A204.1 (cell line): Measurements from ENCODE around the gene GLS.

Experiments
- FAIRE-seq: peaks from 2 replicates; lab custom pipeline; 2012; peaks lifted over from hg19 to GRCh38; lab: Jason Lieb, UNC

GLS gene

DNA sequence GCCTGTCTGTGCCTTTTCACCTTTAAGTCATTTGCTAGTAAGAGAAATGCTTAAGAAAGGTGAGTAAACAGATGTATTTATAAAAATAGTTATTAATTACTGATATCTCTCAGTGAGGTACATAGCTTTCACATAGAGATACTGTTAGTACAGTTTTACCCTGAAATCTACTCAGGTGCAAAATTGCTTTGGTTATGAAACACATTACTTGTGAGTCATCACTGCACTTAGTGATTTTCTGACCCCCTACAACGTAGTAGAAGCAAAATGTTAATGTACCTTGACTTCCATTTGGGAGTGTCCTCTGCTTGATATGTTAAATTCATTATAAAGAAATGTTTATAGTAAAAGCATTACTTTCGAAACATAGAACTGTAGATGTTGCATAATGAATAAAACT is 6.5 kb downstream of the GLS start:
- no peak for FAIRE-seq

DNA sequence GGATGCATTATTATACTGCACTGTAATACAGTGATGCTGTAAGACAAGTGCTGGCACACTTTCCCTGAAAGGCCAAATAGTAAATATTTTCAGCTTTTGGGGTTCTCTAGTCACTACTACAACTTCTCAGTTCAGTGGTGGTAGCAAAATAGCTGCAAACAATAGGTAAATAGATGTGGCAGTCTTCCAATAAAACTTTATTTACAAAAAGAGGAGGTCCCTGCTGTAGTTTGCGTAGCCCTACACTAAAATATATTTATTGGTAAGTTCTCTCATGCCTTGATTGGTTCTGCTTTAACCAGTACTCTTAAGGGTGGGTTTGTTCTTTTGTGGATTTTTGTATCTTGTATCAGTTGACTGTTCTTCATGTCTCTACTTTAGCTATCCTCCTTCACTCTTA is 7.8 kb downstream of the GLS start:
- no peak for FAIRE-seq

DNA sequence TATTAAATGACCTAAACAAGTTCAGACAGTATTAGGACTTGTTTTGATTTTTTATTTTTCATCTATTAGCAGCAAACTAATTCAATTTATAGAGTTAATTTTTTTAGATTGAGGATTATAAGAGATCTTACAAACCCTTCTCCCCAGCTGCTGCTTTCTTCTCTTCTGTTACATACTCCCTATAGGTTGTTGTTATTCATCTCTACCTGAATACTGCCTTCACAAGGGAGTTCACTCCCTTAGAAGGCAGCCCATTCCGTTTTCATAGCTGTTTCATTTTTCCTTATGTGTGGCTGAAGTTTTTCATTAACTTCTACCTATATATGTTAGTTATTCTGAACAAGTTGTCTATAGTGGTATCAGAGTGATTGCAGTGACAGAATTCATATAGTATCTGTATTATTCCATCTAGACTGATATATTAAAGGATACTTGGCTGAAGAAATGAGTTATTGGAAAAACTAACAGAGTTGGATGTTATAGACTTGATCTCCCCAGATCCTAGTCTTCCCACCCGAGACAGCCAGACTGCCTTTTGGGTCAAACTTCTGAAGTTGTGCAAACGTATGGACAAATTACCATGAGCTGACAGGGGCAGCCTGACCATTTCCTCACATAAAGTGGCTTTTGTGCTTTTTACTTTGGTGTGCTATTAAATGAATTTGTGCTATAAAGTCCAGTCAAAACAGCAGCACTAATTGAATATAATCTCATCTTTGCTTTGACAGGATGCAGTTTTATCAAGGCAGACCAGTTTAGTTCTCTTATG is 8.7 kb downstream of the GLS start:
- no peak for FAIRE-seq

DNA sequence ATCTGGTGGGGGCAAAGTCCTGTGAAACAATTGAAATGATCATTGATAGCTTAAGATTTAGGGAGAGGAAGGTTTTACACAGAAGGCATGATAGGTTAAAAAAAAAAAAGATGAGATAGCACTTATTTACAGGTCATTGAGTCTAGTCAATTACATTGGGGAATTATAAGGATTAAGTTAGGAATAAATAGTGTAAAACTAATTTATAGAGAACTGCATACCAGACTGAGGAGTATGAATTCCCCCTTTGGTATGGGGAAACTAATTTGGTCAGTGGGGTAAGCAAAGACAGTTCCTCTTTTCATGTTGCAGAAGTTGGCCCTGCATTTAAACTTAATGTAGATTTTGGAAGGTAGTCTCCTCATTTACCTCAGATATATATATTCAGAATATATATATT is 10.8 kb downstream of the GLS start:
- FAIRE-seq, result no peak

DNA sequence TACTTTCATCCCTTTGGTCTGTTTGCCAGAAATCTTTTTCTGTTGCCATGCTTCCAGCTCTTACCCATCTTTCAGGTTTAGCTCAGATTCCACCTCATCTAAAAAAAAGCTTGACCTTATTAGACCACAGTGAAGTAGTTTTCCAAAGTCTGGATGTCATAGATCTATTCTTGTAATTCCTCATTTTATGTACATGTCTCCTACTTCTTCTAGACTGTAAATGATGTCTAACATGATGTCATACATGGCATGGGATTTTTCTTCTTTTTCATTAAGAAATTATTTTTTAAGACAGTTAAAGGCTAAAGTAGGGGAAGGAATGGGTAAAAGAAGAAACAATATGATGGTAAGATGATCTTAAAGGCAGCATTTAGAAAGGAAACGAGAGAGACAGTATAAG is 11.3 kb downstream of the GLS start:
- no peak for FAIRE-seq

DNA sequence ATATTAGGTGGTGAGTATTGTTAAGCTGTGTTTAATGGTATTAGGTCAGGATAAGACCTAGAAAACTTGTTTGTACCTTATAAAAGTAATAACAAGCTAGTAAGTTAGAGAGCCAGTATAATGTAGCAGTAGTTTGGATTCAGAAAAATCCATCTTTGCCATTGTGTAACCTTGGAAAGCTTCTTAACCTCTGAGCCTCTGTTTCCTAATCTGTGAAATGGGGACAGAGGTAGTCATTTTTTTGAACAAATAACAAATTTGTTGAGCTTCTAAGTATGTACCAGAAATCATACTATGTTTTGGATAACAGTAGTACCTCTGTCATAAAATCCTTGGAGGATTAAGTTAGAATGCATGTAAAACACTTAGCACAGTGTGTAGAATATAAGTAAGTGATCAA is 12.5 kb downstream of the GLS start:
- no peak for FAIRE-seq

DNA sequence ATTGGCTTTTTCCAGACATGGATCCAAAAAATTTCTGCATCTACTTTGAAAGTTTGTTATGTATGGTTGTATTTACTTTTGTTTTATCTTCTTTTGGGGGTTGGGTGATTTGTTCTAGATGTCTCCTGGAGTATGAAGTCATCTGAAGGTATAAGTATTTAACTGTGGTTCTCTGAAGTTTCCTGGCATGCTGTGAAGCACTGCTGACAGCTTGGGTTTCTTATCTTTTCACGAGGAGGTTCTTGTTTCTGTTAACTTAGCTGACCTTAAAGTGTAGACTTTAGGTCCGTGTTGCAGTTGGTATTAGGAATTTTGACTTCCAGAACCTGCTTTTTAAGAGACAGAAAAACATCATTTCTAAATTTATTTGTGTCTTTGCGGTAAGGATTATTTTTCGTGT is 15.9 kb downstream of the GLS start:
- no peak for FAIRE-seq

DNA sequence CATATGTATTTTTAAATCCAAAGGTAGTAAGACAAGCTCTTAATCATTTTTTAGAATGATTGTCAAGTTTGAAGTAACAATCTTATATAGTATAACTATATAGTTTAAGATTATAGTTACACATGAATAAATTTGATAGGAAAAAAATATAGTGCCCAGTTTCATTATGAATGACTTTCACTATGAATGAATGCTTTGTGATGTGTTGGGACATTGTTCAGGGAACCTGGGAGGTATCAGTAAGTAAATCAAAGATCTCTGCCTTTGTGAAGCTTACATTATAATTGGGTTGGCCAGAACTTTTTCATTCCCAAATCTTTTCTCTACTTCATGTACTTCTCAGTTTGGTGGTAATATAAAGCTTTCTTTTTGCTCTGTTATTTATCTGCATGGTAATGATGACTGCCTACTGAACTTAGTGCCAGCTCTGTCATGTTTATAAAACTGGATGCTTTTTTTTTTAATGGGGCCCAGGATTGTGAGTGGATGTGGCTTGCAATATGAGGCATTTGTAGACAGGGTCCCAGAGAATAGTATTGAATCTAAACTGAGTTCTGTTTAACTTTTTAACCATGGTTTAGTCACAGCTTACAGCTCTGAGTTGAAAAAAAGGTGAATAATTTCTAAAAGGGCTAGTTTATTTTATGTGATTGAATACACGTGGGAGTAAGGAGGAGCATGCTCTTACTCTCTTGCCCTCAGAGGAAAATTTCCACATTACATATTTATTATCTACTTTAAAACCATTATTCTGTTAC is 23.3 kb downstream of the GLS start:
- no peak for FAIRE-seq

DNA sequence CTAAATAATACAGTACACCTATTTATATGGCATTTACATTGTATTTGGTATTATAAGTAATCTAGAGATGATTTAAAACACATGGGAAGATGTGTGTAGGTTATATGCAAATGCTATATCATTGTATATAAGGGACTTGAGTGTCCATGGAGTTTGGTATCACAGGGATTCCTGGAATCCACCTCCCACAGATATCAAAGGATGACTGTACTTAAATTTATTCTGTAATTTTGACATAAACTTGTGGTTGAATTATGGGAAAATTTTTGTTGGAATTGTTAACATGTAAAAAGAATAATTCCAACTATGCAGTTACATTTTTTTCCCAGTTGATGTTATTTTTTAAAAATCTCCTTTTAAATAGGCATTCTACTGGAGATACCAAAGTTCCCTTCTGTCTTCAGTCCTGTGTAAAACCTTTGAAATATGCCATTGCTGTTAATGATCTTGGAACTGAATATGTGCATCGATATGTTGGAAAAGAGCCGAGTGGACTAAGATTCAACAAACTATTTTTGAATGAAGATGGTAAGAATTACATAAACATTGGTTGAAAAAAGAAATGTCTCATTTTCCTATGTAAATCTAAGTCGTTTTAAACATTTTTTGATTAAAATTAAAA is 24.1 kb downstream of the GLS start:
- peak; percentile 60 for FAIRE-seq

DNA sequence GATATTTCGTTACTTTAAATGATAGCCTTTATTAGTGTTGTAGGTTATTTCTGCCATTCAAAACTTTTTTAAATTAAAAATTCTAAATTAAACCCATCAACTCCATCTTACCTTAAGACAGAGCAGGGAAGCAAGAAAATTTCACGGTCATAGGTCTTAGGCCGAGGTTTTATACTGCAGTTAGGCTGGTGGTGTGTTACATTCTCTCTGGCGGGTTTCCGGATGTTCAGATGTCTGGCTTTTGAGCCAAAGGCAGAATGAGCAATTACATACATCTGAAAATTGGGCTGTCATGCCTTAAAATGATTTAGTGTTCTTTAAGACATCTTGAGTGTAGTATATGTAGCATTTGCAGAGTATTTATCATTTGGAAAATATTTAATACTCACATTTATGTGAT is 27.9 kb downstream of the GLS start:
- no peak for FAIRE-seq

DNA sequence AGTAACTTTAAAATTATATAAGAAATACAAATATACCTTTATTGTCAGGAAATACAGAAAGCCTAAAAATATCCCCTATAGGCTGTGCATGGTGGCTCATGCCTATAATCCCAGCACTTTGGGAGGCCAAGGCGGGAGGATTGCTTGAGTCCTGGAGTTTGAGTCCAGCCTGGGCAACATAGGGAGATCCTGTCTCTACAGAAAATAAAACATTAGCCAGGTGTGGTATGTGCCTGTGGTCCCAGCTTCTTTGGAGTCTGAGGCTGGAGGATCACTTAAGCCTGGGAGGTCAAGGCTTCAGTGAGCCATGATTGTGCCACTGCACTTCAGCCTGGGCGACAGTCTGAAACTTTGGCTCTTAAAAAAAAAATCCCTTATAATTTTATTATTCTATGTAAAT is 29.1 kb downstream of the GLS start:
- no peak for FAIRE-seq

DNA sequence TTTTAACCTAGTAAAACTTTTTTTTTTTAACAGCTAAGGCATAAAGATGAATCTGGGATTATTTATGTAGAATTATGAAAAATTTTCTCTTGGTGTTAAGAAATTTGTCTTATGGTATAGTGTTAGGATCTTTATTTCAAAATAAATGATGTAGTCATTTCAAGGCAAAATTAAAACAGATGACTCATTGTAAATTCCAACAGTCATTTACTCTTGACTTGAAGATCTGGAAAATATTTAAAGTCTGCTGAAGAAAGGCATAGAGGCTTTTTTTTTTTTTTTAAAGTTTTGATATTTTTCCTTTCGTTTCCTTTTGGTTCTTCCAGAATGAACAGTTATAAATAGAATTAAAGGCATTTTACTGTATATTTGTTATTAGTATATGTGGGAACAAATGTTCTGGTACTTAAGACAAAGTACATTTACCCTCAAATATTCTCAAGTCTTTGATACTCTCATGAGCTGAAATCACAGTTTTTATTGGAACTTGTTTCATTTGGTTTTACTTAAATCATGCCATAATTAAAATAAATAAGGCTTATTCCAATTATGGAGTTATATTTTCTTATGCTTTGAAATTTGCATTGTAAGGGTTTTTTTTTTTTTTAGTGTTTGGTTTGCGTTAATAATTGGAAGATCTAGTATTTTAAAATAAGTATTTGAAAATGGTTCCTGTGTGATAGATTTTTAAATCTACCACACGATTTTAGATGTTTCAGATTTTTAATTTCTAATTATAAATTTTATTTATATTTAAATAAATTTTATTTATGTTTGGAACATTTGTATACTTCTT is 29.9 kb downstream of the GLS start:
- peak; percentile 85 for FAIRE-seq

DNA sequence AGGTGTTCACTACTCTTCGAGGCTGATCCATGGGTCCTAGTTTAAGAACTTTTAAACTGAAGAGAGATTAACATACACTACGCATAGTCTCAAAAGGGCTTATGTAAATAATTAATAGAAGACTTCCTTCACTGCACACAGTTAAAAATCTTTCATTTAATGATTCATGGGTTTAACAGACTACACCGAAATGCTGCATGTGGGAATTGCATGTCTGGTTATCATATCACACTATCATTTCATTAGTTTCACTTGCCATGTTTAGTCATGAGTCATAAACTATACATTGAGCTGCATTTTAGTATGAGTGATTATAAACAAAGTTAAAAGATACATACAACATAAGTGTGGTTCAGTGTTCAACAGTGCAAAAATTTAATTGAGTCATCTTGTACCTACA is 31.2 kb downstream of the GLS start:
- no peak for FAIRE-seq

DNA sequence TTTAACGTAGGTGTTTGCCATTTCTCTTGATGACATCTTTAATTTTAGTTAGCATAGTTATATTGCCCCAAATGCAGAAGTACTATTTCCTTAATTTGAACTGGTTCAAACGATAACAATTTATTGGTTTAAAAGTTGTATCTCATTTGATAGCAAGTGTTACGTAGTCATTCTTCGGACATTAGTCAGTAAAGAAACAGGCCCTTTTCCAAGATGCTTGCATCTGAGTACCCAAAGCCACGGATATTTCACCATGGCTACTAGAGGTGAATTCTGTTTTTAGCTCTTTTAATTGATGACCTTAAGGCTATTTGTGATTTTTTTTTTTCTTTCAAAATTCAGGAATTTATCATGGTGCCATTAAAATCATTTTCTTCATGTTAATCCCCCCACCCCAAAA is 32.1 kb downstream of the GLS start:
- no peak for FAIRE-seq

DNA sequence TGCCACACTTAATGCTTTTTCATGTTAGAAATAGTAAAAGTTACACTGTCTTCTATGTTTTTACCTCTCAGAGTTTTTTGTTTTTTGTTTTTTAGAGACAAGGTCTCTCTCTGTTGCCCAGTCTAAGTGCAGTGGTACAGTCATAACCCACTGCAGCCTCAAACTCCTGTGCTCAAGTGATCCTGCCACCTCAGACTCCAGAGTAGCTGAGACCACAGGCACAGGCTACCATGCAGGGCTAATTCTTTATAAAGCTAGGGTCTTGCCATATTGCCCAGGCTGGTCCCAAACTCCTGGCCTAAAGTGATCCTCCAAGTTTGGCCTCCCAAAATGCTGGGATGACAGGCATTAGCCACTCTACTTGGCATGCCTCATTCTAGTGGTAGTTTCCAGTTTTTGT is 33.1 kb downstream of the GLS start:
- FAIRE-seq, result no peak

DNA sequence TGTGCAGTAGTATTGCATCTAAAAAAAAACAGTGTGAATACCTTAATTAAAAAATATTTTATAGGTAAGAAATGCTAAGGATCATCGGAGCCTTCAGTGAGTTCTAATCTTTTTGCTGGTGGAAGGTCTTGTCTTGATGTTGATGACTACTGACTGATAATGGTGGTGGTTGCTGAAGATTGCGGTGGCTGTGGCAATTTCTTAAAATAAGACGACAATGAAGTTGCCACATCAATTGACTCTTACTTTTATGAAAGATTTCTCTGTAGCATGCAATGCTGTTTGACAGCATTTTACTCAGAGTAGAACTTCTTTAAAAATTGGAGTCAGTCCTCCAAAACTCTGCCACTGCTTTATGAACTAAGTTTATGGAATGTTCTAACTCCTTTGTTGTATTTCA is 36.2 kb downstream of the GLS start:
- no peak for FAIRE-seq

DNA sequence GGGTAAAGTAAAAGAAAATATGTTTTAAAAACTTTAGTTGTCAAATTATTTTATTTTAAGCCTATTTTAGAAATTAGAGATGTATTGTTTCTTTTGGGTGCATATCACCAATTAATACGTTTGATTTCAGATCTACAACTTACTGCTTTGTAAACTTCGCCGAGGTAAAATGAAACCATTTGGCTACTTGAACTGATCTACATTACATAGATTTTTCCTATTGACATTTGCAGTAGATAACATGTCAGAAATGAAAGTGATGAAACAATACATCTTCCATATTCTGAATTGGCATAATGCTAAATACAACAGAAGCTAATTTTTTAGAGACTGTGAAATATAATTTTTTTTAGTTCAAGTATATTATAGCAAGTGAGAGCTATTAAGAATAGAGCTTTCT is 39.5 kb downstream of the GLS start:
- FAIRE-seq, result no peak

DNA sequence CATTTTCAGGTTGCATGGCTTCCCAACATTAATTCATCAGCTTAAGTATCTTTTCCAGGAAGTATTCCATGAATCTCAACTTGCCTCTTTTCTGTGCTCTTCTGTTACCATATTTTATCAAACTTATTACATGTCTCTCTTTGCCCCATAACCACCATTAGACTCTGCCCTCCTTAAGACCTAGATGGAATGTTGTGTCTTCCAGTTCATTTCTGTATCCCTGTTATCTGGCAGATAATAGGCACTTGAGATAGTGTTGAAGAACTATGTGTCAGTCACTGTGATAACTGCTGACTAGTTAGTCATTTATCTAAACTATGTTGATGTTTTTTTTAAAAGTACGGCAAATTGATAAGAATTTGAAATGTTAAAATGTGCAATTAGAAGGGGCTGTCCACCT is 41.8 kb downstream of the GLS start:
- FAIRE-seq, result no peak

DNA sequence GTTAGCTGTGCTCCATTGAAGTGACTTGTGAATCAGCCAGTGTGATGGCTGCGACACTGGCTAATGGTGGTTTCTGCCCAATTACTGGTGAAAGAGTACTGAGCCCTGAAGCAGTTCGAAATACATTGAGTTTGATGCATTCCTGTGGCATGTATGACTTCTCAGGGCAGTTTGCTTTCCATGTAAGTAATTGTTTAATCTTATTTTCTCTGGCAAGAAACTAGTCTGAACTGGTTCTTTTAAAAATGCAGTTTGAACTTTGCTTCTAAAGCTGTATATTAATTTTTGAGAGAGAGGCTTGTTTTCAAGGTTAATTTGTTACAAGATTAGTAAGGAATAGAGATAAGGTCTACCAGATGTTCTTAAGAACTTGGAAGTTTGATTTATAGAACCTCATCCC is 46.7 kb downstream of the GLS start:
- no peak for FAIRE-seq

DNA sequence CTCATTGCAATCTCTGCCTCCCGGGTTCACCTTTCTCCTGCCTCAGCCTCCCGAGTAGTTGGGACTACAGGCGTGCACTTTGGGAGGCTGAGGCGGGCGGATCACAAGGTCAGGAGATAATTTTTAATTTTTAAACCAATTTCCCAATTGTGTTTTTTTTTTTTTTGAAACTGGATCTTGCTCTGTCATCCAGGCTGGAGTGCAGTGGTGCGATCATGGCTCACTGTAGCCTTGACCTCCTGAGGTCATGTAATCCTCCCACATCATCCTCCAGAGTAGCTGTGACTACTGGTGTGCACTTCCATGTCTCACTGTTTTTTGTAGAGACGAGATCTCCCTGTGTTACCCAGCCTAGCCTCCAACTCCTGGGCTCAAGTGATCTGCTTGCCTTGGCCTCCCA is 49.3 kb downstream of the GLS start:
- FAIRE-seq, result no peak

DNA sequence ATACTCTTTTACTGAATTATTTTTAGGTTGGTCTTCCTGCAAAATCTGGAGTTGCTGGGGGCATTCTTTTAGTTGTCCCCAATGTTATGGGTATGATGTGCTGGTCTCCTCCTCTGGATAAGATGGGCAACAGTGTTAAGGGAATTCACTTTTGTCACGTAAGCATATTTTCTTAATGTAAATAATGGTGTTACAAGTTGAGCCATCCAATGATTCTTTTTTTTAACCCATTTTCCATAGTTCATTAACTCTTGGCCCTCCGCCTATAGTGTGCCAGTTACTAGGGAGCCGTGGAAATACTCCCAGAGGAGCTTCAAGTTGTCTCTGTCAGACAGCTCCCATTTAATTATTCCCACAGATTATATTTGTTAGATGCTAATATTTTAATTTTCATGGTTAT is 49.8 kb downstream of the GLS start:
- no peak for FAIRE-seq

DNA sequence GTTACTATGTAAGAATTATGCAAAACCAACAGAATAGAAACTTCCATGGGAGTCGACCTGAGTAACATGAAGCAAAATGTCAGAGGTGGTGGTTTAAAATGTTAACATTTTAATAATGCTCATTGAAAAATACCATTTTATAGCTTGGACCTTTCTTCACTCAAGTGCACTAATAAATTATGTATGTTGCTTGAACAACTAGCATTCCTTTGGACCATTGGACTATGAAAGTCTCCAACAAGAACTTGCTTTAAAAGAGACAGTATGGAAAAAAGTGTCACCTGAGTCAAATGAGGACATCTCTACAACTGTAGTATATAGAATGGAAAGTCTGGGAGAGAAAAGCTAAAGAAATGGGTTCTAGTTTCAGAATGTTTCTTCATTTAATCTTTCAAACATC is 51.9 kb downstream of the GLS start:
- no peak for FAIRE-seq

DNA sequence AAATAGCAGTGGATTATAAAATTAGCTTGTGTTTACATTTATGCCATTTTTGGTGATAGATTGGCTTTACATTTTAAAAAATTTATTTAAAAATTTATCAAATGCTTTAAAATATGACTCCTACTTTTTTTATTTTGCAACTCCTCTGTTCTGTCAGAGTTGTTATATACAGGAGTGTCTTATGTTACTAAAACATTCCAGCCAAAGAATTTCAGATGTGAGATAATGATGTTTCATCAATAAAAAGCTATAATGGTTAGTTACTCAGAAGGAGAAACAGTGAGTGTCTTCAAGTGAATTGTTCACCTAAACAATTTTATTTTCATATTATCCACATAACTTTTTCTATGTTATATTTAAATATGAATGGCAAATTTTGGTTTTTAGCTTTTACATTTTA is 52.7 kb downstream of the GLS start:
- FAIRE-seq, result no peak
